Esophagus mucosa (tissue), 1 donor: ENCODE data around the gene RIOX2. TPM values are rescaled to one million over a fixed set of nuclear protein-coding genes. Genes with fewer than 3 reads are reported as not detected.
A peak's percentile ranks its signal among the peaks of the same experiment; 100 is the strongest.
"Not testable (repeated sequence)": the region's sequence is repeated elsewhere in the genome, so short reads cannot be mapped to it uniquely, and the experiment has no call there.

Source experiments
- ATAC-seq: fragments of 200-7000 bp; cut with Tn5 transposase; one replicate; pipeline ENCODE4 v1.9.1; 2020
- total RNA-seq: library from RNA; stranded (reverse); gene quantifications from one replicate; pipeline ENCODE4 v1.2.4, GENCODE V29; 2023
- donor health status: DM: yes; HTN: yes; CAD: no.

RIOX2 gene
- total RNA-seq = 33.6 TPM

DNA sequence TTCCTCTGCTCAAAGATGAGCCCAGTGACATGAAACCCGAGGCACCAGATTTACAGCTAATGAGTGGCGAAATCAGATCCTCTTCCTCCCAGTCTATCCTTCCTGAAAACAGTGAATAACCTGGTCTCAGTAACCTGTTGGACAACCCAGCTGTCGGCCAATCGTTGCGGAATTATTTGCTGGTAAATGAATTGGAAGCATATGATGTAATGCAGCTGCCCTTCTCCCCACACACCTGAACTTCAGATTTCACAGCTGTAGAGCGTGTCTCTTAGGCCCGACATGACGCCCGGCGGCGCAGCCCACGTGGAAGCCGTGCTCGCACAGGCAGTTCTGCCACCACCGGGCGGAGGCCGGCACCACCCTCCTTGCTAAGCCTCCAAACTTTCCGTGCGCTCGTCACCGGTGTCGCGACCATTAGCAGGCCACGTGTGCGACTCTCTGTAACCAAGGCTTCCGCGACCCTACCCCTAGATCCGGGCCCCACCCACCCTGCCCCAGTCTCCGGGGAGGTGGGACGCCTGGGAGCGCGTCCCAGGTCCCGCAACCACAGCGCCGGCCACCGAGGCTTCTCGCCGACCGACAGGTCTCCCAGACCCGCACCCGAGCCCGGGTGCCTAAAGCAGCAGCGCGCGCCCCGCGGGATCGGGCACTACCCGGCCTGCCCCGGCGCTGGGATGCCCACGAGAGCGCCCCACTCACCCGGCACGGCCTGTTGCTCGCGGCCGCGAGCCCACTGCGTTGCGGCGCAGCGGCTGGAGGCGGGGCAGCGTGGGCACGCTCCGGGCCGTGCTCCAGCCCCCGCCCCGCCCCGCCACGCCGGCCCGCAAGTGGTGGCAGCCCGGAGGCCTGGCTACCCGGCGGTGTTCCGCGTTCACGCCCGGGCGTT, at the start of gene RIOX2:
TSS of gene RIOX2 (minus strand) at position 753 of the 889 bp plus-strand sequence. CDS start 4,838 bp downstream, outside the sequence.
- ATAC-seq = peak; percentile 97

DNA sequence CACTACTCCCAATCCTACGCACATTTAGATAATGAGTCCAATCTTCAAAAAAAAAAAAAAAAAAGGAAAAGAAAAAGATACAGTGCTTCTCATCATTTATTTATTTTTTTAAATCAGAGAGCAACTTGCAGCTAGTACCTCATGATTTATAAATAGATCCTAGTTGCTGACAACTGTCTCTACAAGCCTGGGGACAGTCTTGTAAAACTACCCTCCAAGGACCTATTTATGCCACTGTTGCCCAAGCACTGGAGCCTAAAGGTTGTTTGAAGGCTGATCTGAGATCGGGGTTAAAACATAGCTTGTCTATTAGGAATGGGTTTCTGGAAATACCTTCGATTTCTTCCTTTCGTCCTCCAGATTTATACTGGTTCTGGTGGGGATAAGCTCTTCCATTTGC, 48.2 kb upstream of the RIOX2 start:
- no peak for ATAC-seq

DNA sequence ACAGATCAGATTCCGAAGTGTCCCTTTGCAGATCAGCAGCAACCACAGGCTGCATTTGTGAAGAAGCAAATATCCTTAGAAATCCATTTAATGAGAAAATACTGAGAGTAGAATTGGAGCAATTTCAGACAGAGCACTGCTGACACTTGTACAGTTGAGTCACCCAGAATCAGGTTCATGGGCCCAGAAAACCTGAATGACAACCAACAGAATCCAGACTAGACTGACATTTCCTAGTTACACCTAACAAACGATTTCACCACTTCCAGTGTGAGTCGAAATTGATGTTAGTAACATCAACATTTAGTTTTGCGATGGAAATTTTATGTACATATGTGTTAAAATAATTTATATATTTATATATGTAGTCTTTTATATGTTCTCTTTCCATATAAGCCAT, 46.1 kb upstream of the RIOX2 start:
- peak; percentile 79 for ATAC-seq

DNA sequence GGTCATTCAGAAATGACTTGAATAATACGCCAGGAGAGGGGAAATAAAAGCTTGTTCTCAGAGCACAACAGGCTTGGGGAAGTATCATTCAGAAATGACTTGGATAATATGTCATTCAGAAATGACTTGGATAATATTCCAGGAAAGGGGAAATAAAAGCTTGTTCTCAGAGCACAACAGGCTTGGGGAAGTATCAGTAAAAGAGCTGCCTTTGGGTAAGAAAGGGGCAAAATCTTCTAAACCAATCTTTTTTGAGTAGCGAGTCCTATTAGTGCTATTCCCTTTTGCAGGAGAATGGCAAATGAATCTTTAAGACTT, 42.0 kb upstream of the RIOX2 start:
- ATAC-seq = no peak

DNA sequence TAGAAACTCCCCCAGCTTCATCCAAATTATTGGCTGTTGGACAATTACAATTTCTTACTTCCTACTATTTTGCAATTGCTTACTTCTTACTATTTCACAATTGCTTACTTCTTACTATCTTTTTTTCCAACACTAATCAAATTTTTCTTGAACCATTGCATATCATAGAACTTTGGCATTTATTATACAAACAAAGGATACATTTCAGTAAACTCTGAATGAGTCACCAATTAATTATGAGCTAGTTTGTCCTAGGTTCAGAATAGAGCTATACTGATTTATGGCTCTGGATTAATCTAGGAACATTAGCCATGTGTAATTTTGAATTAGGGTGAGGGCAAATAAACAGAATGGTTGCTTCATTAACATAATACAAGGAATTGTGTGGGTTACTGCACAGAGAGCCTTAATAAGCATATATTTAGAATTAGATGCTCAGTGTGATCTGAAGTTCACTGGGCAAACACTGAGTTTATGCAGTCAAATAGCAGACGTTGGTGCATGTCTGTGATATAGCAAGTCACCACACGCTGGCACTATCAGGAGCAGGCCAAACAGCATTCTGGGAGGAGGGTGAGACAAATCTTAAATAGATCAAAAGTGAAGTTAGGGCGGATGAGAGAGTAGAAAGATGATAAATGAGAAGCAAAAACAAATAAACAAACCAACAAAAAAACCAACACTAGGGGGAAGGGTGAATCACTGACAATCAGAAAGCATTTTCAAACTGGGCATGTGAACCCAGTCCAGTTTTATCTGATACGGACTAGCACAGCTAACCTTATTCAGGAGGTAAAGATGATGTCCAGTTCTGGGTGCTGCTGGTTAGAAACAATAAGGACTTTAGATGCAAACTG, 41.4 kb upstream of the RIOX2 start:
- peak; percentile 90 for ATAC-seq

DNA sequence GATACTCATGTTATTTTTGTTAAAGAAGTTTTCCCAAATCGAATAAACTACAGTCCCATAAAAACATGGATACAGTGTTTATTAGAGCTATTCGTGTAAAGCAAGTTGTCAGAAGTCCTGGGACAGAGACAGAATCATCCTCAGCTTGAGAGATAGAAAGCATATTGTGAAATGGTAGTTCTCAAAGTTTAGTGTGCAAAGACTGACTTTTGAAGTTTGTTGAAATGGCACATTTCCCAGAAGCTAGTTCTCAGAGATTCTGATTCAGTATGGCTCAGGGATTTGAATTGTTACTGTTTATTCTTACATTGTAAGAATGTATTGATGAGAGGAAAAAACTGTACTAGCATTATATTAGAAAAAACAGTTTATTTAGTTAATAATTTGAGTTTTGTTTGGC, 40.7 kb upstream of the RIOX2 start:
- no peak for ATAC-seq

DNA sequence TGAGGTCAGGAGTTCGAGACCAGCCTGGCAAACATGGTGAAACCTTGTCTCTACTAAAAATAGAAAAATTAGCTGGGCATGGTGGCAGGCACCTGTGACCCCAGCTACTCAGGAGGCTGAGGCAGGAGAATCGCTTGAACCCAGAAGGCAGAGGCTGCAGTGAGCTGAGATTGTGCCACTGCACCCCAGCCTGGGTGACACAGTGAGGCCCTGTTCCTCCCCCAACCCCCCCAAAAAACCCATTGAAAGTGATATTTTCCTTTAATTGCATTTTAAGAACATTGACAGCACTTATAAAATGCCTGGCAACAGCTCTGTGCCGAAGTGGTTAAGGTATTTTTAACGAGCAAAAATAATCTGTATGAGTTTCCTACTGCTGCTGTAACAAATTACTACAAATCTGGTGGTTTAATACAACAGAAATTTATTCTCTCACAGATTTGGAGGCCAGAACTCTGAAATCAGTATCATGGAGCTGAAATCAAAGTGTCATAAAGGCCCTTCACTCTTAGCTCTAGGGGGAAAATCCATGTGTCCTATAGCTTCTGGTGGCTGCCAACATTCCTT, 38.7 kb upstream of the RIOX2 start:
- ATAC-seq = not testable (repeated sequence)

DNA sequence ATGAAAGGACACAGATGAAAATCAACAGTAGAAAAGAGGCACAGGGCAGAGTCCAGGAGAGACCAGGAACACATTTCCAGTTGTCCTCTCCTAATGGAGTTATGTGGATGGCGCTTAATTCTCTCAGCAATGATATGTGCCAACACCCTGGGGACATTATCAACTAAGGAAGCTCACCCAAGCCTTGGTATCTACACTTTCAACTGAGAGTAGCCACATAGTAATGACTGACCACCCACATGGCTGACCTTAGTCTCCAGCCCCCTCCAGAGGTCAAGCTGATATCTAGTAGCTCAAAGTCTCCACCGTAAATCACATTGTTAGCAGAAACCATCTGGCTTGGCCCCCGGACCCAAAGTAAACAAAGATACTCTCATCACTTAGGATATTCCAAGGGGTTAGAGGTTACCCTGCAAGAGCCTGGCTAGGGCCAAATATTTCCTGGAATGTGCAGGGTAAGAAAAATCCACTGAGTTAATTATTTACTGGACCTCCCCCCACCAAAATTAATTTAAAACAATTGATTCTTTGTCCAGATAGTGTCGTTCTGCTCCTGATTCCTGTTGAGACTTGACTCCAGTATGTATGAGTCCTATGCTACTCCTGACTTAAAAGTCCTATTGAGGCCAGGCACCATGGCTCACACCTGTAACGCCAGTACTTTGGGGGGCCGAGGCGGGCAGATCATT, 38.1 kb upstream of the RIOX2 start:
- ATAC-seq = no peak

DNA sequence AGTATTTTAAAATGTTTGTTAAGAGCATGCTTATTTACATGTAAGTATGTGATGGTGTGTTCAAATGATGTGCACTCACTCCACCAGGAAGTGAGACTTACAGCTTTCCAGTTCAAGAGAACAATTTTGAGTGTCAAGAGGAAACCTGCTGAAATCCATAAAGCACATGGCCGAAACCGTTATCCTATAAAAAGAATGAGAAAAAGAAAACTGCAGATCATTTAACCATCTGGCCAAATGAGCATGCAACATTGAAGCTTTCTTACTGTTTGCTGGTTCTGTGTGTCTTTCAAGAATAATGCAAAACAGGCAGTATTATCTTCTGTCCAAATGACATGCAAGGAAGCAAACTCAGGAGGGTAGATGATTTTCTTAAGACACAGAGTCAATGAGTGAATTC, 36.6 kb upstream of the RIOX2 start:
- ATAC-seq = no peak

DNA sequence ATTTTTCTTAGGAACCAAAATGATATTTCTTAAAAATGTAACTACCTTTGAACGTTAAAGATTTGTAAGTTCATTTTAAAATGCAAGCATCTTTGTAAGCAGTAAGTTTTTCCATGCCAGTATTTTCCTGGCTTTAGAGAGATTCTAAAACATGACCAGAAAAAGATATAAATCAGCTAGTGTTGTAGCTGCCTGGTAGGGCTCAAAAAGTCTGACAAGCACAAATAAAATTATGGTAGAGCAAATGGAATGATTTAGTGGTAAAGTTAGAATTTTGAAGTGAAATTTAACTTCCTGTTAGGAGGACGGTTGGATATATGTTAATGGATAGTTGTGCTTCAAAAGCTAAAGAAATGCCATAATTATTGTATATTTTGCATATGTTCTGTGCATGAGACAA, 33.2 kb upstream of the RIOX2 start:
- ATAC-seq = no peak

DNA sequence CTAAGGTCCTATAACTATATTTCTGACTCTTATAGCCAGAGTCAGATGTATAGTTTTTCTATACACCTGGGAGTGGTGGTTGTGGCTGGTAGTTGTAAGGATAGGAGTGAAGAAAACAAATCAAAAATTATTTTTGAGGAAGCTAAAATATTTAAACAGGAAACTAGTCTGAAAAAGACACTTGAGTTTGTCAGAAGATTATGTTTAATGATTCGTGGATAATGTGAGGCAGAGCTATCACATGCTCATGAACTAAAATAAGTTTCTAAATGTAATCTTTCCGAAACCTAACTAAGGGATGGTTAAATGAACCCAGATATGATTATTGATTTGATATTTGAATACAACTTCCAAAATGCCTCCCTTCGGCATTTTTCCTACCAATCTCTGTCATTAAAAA, 32.5 kb upstream of the RIOX2 start:
- ATAC-seq = no peak

DNA sequence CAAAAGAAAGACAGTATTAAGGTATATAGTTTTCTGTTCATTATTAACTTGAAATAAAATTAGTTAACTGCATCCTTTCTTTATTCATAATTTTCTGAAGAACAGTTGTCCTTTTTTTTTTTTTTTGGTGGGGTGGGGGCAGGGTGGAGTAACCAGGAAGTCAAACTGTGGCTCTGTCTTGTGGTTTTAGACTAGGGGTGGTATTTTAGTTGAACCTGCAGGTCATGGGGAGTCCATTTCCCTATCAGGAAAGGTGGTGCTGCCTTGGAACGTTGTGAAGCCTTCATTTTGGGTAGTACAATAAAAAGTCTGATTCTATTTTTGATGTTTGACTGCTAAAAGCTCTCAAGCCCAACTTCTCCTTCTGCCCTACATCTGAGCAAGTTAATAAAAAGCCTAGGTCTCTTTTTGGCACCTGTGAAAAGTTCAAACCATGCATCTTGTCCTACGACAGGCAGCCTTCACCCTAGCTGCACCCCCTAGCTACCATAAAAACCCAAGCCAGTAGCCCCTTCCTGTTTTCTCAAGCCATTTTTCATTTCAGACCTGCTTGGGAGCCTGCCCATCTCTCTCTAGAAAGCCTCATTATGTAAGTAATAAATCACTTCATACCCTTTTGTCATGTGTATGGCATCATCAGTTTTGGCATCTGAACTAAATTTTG, 31.2 kb upstream of the RIOX2 start:
- no peak for ATAC-seq

DNA sequence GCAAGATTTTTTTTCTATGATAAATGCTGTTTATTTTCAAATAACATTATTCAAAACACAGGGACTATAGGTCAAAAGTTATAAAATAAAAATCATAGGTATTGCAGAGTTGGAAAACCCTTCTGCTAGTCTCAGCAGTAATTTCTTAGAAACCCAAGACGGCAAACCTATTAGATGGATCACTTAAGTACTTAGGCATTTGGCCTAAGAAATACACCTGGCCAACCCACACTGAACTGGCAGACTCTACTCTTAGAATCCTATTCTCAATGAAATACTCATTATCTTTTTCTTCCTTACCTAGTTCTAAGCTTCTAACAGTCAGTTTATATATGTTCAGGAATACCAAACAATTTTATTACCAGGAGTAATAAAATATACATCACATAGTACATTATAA, 30.5 kb upstream of the RIOX2 start:
- no peak for ATAC-seq

DNA sequence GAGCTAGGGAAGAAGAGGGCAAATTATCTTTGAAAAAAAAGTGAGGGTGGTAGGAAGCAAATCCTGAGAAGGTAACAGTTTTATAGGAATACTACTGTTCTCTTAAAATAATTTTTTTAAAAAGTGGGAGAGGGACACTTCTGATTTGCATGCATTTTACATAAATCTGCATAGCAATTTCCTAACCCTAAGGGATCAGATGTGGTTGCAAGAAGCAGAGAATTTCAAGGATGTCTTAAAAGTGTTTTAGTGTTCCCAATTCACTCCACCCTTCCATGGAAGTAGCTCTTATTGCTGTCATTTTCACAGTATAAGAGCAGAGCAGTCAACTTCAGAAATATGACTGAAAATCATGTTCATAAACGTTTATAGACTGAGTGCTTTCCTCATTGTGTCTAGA, 27.8 kb upstream of the RIOX2 start:
- ATAC-seq = no peak

DNA sequence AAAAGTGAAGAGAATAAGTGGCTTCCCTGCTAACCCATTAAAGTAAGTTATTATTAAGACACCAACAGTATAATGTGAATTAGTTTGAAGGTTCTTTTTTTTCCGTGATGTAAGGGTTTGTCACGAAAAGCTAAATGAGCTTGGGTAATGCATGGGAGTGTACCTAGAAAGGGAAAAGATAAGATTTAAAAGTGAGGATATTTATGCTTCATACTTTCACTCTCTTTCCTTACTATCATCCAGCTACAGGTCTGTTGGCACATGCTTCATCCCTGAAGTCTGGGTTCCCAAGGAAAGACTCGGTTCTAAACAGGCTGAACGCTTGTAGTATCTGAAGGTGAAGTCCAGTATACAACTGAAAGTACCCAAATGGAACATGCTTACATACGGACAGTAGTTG, 26.9 kb upstream of the RIOX2 start:
- ATAC-seq = no peak

DNA sequence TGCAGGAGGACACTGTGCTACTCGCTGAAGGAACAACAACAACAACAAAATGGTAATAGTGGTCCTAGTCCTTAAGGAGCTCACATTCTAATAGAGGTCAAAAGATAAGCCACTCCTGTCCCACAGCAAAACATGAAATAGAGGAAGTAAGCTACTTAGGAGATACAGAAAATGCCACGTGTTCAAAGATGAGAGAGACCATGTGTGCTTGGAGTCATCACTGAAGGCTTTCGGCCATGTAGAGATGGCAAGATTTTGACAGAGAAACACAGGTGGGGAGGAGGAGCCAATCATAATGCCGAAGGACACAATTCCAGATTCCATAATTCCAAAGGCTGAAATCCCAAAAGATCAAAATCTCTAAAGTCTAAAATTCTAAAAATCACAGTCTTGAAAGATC, 24.8 kb upstream of the RIOX2 start:
- no peak for ATAC-seq

DNA sequence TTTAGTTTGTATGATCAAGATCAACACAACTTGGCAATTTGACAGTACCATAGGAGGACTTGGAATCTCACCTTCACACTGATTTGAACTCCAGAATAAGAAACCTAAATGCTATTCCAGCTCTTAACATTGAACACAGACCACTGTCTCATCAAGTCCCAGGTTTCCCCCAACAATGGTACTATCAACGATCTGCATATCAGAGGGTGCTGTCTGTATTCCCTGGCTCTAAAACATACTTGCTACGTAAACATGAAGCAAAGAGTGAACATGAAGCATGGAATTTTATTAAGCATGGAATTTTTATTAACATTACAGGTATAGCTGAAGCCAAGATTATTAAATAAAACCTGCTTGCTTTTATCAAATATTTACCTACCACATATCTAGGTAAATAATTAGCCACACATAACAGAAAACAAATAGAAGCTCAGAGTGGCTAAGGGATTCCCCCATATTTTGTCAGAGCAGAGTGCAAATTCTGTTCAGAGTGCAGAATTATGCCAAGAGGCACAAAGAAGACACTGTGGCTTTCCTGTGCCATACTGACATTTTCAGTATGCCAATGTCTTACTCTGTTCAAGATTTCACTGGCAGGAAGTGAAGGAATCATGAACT, 22.2 kb upstream of the RIOX2 start:
- no peak for ATAC-seq

DNA sequence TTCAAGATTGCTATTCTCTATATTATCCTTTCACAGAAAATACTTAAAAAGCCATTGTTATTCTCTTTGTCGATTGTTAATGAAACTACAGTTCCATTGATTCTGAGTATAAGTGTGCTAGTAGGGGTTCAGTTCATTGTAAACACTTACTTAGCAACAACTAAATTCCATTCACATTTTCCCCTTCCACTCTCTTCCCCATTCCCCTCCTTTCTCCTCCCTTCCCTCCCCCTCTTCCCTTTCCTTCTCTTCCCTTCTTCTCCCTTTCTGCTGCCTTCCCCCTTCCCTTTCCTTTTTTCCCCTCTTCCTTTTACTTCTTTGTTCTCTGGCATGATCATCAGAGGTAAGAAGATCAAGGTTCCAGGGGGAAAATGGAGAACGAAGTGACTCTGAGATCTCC, 21.3 kb upstream of the RIOX2 start:
- no peak for ATAC-seq

DNA sequence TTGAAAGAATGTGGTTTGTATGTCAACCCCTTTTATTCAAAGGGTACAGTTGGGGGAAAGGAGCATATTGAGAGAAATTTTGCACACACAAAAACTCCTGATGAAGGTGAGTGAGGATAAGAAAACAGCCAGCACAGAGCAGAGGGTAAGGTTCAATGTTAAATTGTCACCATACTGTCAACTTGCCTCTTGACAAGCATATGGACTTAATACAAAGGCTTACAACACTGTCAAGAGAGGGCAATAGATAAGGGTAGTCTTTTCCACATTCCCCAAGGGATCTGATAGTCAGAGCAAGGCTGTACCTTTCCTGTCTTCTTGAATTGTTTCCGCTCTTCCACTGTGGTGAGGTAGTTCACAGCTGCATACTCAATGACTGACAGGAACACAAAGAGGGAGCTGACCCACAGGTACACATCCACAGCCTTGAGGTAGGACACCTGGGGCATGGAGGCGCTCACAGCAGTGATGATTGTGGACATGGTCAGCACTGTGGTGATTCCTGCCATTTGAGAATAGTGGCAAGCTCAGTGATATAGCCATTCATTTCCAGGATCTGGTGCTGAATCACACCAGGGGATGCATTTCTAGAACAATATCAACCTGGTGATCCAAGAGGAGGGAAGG, 20.4 kb upstream of the RIOX2 start:
- ATAC-seq = no peak

DNA sequence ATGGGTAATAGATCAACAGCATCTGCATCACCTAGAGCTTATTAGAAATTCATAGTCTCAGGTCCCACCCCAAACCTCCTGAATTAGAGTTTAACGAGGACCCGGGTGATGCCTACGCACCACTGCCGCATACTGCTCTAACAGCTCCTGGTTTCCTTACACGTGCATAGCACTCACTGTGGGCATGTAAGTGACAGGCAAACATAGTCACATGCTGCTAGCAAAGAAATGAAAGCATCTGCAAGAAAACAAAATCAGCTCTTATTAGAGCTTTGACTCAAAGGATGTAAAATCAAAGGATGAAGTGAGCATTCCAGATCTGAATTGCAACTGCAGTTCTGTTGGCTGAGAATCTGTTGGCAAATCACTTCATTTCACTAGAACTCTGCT, 19.1 kb upstream of the RIOX2 start:
- ATAC-seq = no peak

DNA sequence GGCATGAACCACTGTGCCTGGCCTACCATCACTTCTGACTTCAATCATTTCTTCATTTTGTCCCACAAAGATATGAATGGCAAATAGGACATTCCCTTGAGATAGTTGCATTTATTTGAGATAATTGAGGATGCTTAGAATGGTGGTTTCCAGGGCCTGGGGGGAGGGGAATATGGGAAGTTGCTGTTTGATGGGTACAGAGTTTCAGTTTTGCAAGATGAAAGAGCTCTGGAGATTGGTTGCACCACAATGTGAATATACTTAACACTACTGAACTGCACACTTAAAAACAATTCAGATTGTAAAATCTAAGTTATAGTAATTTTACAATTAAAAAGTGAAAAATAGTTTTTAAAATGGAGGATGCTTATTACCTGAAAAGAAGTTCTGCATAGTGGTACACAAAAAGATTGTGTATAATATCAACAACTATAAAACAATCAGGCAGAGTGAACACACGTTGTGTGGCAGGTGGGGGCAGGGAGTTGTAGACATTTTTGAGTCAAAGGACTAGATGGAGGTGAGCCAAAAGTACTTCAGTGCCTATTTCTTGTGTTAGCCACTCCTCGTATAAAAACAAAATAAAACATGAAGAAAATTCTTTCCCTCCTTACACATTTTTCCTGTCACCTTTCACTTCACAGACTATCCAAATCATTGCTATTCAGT, 18.5 kb upstream of the RIOX2 start:
- no peak for ATAC-seq
